WTC11 (cell line): ENCODE results near the gene INCENP. TPM values are rescaled to one million over a fixed set of nuclear protein-coding genes. Genes with fewer than 3 reads are reported as not detected.

Experiments used
- ATAC-seq: fragments of 200-7000 bp; cut with Tn5 transposase; 2 replicates; pipeline ENCODE4 v1.10.0; 2021; ENCODE audit warnings: mild to moderate bottlenecking, moderate library complexity
- CTCF ChIA-PET: fragments of 300-600 bp; sonication (Branson Sonifier 250); formaldehyde crosslinking; loops from one replicate; lab custom pipeline; 2021; ENCODE audit warnings: antibody characterized with exemption; lab: Charles Lee
- POLR2A ChIA-PET: fragments of 350-600 bp; sonication (Branson Sonifier 250); formaldehyde crosslinking; loops from one replicate; lab custom pipeline; 2021; ENCODE audit warnings: antibody characterized with exemption; lab: Charles Lee
- DNase-seq: peaks from one replicate; pipeline ENCODE4 v3.0.0; 2021; ENCODE audit warnings: low spot score
- H3K27ac Mint-ChIP-seq: 2 replicates; pipeline ENCODE4 v1.8.0; 2021; ENCODE audit warnings: mixed read lengths
- H3K27me3 Mint-ChIP-seq: 2 replicates; pipeline ENCODE4 v1.8.0; 2021; ENCODE audit warnings: low read depth, mild to moderate bottlenecking, moderate library complexity, mixed read lengths
- H3K36me3 Mint-ChIP-seq: 2 replicates; pipeline ENCODE4 v1.8.0; 2021; ENCODE audit warnings: mixed read lengths
- H3K4me1 Mint-ChIP-seq: 2 replicates; pipeline ENCODE4 v1.8.0; 2022; ENCODE audit warnings: mixed read lengths
- H3K4me3 Mint-ChIP-seq: 2 replicates; pipeline ENCODE4 v1.8.0; 2021; ENCODE audit warnings: mild to moderate bottlenecking, moderate library complexity, mixed read lengths
- H3K9me3 Mint-ChIP-seq: 2 replicates; pipeline ENCODE4 v1.8.0; 2021; ENCODE audit warnings: mixed read lengths
- ATF1 ChIP-seq: sonication (generic); formaldehyde crosslinking; IDR thresholded peaks from 2 replicates; pipeline ENCODE4 v1.8.1; 2023; ENCODE audit warnings: mild to moderate bottlenecking, moderate library complexity, missing genetic modification reagents
- FOXK1 ChIP-seq: sonication (generic); formaldehyde crosslinking; IDR thresholded peaks from 2 replicates; pipeline ENCODE4 v1.8.0; 2022; ENCODE audit warnings: mild to moderate bottlenecking, moderate library complexity, missing genetic modification reagents
- IRF2 ChIP-seq: sonication (generic); formaldehyde crosslinking; IDR thresholded peaks from 2 replicates; pipeline ENCODE4 v1.8.0; 2022; ENCODE audit warnings: low read depth, missing genetic modification reagents, borderline replicate concordance
- JAZF1 ChIP-seq: fragments of 250-450 bp; sonication (Bioruptor Pico); IDR thresholded peaks from 2 replicates; pipeline ENCODE4 v1.9.0; 2021; ENCODE audit warnings: moderate library complexity, mild to moderate bottlenecking, inconsistent platforms
- JUN ChIP-seq: sonication (generic); formaldehyde crosslinking; IDR thresholded peaks from 2 replicates; pipeline ENCODE4 v1.8.0; 2023; ENCODE audit warnings: mild to moderate bottlenecking, missing genetic modification reagents
- NFE2L1 ChIP-seq: sonication (generic); formaldehyde crosslinking; IDR thresholded peaks from 2 replicates; pipeline ENCODE4 v1.8.1; 2023; ENCODE audit warnings: missing genetic modification reagents
- NR1H2 ChIP-seq: sonication (generic); formaldehyde crosslinking; IDR thresholded peaks from 2 replicates; pipeline ENCODE4 v1.9.0; 2021; ENCODE audit warnings: mild to moderate bottlenecking, moderate library complexity, missing genetic modification reagents
- SOX15 ChIP-seq: fragments of 250-450 bp; sonication (Bioruptor Pico); IDR thresholded peaks from 2 replicates; pipeline ENCODE4 v1.9.0; 2021; ENCODE audit warnings: mild to moderate bottlenecking
- SP1 ChIP-seq: sonication (generic); formaldehyde crosslinking; conservative IDR thresholded peaks from 2 replicates; pipeline ENCODE4 v1.8.1; 2022; ENCODE audit warnings: missing genetic modification reagents
- TCF7 ChIP-seq: sonication (generic); formaldehyde crosslinking; IDR thresholded peaks from 2 replicates; pipeline ENCODE4 v1.8.0; 2022; ENCODE audit warnings: mild to moderate bottlenecking, low read depth, missing genetic modification reagents, moderate library complexity
- TEAD4 ChIP-seq: sonication (generic); formaldehyde crosslinking; IDR thresholded peaks from 2 replicates; pipeline ENCODE4 v1.8.0; 2022; ENCODE audit warnings: mild to moderate bottlenecking, missing genetic modification reagents
- TP53 ChIP-seq: sonication (generic); formaldehyde crosslinking; IDR thresholded peaks from 2 replicates; pipeline ENCODE4 v1.8.1; 2023; ENCODE audit warnings: mild to moderate bottlenecking, missing genetic modification reagents
- ZNF138 ChIP-seq: sonication (generic); formaldehyde crosslinking; conservative IDR thresholded peaks from 2 replicates; pipeline ENCODE4 v1.8.1; 2022; ENCODE audit warnings: mild to moderate bottlenecking, moderate library complexity, missing genetic modification reagents
- ZNF416 ChIP-seq: fragments of 250-450 bp; sonication (Bioruptor Pico); IDR thresholded peaks from 2 replicates; pipeline ENCODE4 v1.9.0; 2021; ENCODE audit warnings: mild to moderate bottlenecking, inconsistent platforms
- ZNF423 ChIP-seq: fragments of 250-450 bp; sonication (Bioruptor Pico); IDR thresholded peaks from 2 replicates; pipeline ENCODE4 v2.1.2; 2022; ENCODE audit warnings: mild to moderate bottlenecking, moderate library complexity
- total RNA-seq: library from RNA; stranded (reverse); gene quantifications from 3 replicates; pipeline ENCODE4 v1.2.3, GENCODE V29; 2021
- TF ChIP-seq, protein P1 (sequence below): sonication (generic); formaldehyde crosslinking; IDR thresholded peaks from 2 replicates; pipeline ENCODE4 v1.8.1; 2022; ENCODE audit warnings: mild to moderate bottlenecking, missing genetic modification reagents, moderate library complexity, borderline replicate concordance
- TF ChIP-seq, protein P2 (sequence below): fragments of 250-450 bp; sonication (Bioruptor Pico); IDR thresholded peaks from 2 replicates; pipeline ENCODE4 v1.9.0; 2021; ENCODE audit warnings: mild to moderate bottlenecking
- TF ChIP-seq, protein P3 (sequence below): fragments of 250-450 bp; sonication (Bioruptor Pico); IDR thresholded peaks from 2 replicates; pipeline ENCODE4 v1.9.0; 2021; ENCODE audit warnings: mild to moderate bottlenecking, borderline replicate concordance
- TF ChIP-seq, protein P4 (sequence below): fragments of 250-450 bp; sonication (Bioruptor Pico); IDR thresholded peaks from 2 replicates; pipeline ENCODE4 v1.8.0; 2021; ENCODE audit warnings: mild to moderate bottlenecking

The INCENP gene
- total RNA-seq, 1 experiment from 2014 or later = 158 TPM

DNA sequence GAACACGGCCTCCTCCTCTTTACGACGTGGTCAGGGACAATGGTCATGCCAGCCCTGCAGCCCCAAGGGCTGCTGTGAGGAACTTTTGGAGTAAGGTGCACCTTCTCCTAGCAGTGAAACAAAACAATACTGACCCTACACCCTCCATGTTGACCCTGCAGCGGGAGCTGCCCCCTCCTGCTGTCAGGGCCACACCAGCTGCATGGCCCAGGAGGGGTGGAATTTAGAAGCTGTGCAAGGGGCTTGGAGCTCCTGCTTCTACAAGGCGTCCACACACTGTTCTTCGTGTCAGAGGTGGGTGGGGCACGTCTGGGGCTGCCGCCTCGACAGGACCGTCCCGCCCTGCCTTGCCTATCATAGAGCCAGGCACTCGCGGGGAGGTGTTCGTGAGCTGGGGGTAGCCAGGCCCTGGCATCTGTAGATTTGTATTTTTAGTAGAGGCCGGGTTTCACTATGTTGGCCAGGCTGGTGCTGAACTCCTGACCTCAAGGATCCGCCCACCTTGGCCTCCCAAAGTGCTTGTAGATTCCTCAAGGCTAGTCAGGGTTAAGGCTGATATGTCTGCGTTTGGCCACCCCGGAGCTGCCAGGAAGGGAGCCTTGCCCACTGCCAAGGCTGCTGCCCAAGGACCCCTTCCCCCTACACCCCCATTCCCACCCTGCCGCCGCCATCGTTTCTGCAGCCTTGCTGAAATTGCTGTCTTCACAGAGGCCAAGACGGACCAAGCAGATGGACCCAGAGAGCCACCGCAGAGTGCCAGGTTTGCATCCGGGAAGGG, 15.9 kb downstream of the INCENP start:
- TF ChIP-seq TCF7 (CRISPR knock-in tag) = no peak
- TF ChIP-seq FOXK1 (CRISPR knock-in tag) = no peak
- no peak for TF ChIP-seq ATF1 (CRISPR knock-in tag)
- TF ChIP-seq JAZF1 (CRISPR knock-in tag) = no peak
- TF ChIP-seq ZNF138 (CRISPR knock-in tag) = no peak
- no peak for TF ChIP-seq TEAD4 (CRISPR knock-in tag)
- no peak for TF ChIP-seq SOX15 (CRISPR knock-in tag)
- Mint-ChIP-seq H3K27me3 (no peaks in the 10 kb centered on the region), H3K4me3 (no peak overlapping the region), H3K36me3 (peaks cover 47% of the 10 kb centered on the region), H3K27ac (no peak overlapping the region), H3K4me1 (no peaks in the 10 kb centered on the region), H3K9me3 (no peaks in the 10 kb centered on the region)
- DNase-seq = no peak
- ChIA-PET CTCF (no interaction called here), POLR2A (no interaction called here)
- no peak for ATAC-seq

DNA sequence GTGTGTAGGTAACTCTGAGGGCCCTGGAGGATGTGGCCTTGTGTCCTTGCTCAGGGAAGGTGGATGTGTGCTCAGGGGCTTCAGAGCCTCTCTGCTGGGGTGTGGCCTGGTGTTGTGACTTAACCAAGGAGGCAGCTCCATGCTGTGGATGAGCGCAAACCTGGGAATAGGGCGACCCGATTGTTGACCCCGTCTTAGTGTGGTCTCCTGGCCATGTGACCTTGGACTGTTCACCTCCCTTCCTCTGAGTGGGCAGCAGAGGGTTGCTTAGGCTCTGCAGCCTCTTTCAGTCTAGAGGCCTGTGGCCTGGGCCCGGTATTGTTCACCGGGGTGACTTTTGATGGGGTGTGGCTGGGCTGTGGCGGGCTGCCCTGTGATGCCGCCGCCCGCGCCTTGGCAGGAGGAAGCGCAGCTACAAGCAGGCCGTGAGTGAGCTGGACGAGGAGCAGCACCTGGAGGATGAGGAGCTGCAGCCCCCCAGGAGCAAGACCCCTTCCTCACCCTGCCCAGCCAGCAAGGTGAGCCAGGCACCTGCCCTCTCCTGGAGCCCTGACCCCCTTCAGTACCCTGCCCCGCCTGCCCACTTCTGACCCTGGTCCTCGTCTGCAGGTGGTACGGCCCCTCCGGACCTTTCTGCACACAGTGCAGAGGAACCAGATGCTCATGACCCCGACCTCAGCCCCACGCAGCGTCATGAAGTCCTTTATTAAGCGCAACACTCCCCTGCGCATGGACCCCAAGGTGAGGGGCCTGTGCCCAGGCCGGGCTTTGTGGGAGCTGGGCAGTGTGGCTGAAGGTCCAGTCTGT, 16.7 kb downstream of the INCENP start:
- Mint-ChIP-seq H3K9me3 (no peaks in the 10 kb centered on the region), H3K36me3 (peaks cover 47% of the 10 kb centered on the region)

DNA sequence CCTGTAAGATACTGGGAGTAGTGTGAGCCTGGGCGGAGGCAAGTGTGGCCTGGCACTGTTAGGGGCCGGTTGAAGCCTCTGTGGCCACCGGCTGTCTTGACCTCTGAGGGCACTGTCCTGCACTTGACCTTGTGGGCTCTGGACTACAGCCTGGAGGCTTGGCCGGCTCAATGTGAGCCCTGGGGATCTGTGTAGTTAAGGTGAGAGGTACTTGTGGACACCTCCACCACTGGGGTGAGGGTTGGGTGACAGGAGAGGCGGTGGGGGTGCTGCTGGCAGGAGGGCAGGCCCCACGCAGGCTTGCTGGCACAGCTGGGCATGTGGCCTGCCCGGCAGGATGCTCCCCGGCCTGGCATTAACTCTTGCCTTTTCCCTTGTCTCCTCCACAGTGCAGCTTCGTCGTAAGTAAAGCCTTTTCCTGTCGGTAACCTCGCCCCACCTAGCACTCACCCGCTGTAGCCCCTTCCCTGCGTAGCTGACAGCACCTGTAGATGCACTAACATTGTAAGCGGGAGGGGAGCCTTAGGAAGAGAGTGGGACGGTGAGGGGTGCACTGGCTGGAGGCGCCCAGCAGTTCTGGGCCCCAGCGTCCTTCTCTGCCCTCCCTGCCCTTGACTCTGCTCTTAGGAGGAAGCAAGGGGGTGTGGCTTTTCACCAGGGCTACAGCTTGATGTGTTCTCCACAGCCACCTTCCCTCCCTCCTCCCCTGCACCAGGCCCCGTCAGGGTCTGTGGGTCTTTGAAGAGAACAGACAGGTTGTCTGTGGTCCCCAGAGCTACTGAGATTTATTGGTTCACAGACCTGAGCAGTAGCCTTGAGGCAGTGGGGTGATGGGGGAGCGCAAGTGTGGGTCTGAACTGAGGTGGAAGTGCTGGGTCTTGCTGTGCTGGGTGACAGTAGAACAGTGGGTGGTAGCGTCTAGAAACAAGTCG, 17.6 kb downstream of the INCENP start:
- Mint-ChIP-seq H3K27me3 (no peaks in the 10 kb centered on the region), H3K36me3 (peaks cover 49% of the 10 kb centered on the region), H3K4me3 (no peak overlapping the region), H3K4me1 (no peaks in the 10 kb centered on the region), H3K9me3 (no peaks in the 10 kb centered on the region), H3K27ac (no peak overlapping the region)
- ATAC-seq (no peak), DNase-seq (no peak)
- POLR2A ChIA-PET = interaction anchor here (0.6 kb wide), 1 partner anchor 411 kb away, joined by 4 read pairs; no protein-coding TSS in a partner anchor
- CTCF ChIA-PET = no interaction called here
- TF ChIP-seq TP53 (CRISPR knock-in tag) (no peak), IRF2 (no peak), ZNF416 (CRISPR knock-in tag) (no peak), SP1 (CRISPR knock-in tag) (no peak), NR1H2 (CRISPR knock-in tag) (no peak), ZNF423 (CRISPR knock-in tag) (no peak), JAZF1 (CRISPR knock-in tag) (no peak), TEAD4 (CRISPR knock-in tag) (no peak)
- TF ChIP-seq, protein P1, sequence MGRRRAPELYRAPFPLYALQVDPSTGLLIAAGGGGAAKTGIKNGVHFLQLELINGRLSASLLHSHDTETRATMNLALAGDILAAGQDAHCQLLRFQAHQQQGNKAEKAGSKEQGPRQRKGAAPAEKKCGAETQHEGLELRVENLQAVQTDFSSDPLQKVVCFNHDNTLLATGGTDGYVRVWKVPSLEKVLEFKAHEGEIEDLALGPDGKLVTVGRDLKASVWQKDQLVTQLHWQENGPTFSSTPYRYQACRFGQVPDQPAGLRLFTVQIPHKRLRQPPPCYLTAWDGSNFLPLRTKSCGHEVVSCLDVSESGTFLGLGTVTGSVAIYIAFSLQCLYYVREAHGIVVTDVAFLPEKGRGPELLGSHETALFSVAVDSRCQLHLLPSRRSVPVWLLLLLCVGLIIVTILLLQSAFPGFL = no peak
- TF ChIP-seq, protein P2, sequence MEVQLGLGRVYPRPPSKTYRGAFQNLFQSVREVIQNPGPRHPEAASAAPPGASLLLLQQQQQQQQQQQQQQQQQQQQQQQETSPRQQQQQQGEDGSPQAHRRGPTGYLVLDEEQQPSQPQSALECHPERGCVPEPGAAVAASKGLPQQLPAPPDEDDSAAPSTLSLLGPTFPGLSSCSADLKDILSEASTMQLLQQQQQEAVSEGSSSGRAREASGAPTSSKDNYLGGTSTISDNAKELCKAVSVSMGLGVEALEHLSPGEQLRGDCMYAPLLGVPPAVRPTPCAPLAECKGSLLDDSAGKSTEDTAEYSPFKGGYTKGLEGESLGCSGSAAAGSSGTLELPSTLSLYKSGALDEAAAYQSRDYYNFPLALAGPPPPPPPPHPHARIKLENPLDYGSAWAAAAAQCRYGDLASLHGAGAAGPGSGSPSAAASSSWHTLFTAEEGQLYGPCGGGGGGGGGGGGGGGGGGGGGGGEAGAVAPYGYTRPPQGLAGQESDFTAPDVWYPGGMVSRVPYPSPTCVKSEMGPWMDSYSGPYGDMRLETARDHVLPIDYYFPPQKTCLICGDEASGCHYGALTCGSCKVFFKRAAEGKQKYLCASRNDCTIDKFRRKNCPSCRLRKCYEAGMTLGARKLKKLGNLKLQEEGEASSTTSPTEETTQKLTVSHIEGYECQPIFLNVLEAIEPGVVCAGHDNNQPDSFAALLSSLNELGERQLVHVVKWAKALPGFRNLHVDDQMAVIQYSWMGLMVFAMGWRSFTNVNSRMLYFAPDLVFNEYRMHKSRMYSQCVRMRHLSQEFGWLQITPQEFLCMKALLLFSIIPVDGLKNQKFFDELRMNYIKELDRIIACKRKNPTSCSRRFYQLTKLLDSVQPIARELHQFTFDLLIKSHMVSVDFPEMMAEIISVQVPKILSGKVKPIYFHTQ (CRISPR knock-in tag) = no peak
- TF ChIP-seq, protein P3, sequence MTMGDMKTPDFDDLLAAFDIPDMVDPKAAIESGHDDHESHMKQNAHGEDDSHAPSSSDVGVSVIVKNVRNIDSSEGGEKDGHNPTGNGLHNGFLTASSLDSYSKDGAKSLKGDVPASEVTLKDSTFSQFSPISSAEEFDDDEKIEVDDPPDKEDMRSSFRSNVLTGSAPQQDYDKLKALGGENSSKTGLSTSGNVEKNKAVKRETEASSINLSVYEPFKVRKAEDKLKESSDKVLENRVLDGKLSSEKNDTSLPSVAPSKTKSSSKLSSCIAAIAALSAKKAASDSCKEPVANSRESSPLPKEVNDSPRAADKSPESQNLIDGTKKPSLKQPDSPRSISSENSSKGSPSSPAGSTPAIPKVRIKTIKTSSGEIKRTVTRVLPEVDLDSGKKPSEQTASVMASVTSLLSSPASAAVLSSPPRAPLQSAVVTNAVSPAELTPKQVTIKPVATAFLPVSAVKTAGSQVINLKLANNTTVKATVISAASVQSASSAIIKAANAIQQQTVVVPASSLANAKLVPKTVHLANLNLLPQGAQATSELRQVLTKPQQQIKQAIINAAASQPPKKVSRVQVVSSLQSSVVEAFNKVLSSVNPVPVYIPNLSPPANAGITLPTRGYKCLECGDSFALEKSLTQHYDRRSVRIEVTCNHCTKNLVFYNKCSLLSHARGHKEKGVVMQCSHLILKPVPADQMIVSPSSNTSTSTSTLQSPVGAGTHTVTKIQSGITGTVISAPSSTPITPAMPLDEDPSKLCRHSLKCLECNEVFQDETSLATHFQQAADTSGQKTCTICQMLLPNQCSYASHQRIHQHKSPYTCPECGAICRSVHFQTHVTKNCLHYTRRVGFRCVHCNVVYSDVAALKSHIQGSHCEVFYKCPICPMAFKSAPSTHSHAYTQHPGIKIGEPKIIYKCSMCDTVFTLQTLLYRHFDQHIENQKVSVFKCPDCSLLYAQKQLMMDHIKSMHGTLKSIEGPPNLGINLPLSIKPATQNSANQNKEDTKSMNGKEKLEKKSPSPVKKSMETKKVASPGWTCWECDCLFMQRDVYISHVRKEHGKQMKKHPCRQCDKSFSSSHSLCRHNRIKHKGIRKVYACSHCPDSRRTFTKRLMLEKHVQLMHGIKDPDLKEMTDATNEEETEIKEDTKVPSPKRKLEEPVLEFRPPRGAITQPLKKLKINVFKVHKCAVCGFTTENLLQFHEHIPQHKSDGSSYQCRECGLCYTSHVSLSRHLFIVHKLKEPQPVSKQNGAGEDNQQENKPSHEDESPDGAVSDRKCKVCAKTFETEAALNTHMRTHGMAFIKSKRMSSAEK (CRISPR knock-in tag) = no peak

More for the DNA sequence above, 16.7 kb downstream of the INCENP start:
- no peak overlapping the region for H3K27ac Mint-ChIP-seq
- ChIA-PET POLR2A (no interaction called here), CTCF (no interaction called here)
- no peak for ATAC-seq
- TF ChIP-seq ZNF416 (CRISPR knock-in tag) (no peak), NFE2L1 (CRISPR knock-in tag) (no peak), JUN (CRISPR knock-in tag) (no peak)
- TF ChIP-seq, protein P4, sequence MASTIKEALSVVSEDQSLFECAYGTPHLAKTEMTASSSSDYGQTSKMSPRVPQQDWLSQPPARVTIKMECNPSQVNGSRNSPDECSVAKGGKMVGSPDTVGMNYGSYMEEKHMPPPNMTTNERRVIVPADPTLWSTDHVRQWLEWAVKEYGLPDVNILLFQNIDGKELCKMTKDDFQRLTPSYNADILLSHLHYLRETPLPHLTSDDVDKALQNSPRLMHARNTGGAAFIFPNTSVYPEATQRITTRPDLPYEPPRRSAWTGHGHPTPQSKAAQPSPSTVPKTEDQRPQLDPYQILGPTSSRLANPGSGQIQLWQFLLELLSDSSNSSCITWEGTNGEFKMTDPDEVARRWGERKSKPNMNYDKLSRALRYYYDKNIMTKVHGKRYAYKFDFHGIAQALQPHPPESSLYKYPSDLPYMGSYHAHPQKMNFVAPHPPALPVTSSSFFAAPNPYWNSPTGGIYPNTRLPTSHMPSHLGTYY (CRISPR knock-in tag) = no peak
- H3K4me3 Mint-ChIP-seq = no peak overlapping the region
- no peaks in the 10 kb centered on the region for H3K27me3 Mint-ChIP-seq
- no peaks in the 10 kb centered on the region for H3K4me1 Mint-ChIP-seq
- no peak for DNase-seq
